ENCODE measurements around the gene GSC2. TPM values are rescaled to one million over a fixed set of nuclear protein-coding genes. Genes with fewer than 3 reads are reported as not detected.
"Not testable (repeated sequence)": the region's sequence is repeated elsewhere in the genome, so short reads cannot be mapped to it uniquely, and the experiment has no call there.

GSC2 gene
- polyA plus RNA-seq, 3 donors = not detected

DNA sequence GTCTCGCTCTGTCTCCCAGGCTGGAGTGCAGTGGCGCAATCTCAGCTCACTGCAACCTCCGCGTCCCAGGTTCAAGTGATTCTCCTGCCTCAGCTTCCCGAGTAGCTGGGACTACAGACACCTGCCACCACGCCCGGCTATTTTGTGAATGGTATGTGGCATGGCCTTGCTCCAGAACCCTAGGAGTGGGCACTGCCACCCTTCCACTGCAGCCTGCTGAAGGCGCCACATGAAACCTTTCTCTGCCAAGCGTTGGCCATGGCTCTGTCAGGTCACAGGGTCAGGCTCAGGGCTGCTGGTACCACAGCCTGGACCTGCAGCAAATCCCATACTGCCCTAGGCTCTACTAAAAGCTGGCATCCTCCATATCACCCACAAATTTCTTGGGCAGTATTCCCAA, 6.0 kb upstream of the GSC2 start:
- peaks cover 12 to 26% of the 10 kb centered on the region in 2 donors for H3K27me3 ChIP-seq (ENCODE audit: control insufficient read depth in 2 of 2, insufficient read depth in 2 of 2, low read length in 2 of 2)
- H3K4me1 Mint-ChIP-seq = peaks cover 24% of the 10 kb centered on the region
- H3K27me3 Mint-ChIP-seq (ENCODE audit: low read depth in 3 of 3) = peaks cover 31 to 44% (median 40%) of the 10 kb centered on the region in 3 donors

DNA sequence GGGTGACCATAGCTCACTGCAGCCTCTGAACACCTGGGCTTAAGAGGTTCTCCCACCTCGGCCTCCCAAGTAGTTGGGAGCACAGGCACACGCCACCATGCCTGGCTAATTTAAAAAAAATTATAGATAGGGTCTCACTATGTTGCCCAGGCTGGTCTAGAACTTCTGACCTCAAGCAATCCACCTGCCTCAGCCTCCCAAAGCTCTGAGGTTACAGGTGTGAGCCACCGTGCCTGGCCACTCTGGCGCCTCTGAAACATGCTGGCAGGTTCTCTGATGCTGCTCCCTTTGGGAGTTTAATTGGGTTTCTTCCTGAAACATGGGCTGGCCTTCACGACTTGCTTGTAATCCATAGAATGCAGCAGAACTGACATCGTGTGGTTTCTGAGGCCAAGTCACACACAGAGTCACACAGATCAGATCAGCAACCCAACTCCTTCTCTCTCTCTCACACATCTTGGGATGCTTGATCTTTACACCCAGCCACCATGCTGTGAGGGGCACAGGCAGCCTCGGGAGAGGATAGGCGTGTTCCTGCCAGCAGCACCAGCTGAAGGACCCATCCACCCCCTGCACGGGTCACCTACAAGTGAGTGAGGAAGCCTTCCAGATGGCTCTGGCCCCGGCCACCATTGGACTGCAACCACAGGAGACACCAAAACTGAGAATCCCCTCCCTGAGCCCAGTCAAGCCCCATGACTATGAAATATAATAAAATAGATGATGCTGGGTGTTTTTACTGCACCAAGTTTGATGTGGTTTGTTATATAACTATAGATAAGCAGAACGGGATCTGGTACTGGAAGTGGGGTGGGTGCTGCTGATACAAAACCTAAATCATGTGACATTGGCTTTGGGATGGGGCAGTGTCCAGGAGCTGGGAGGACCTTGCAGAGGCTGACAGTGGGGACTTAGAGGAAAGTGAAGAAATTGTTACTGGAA, 3.1 kb upstream of the GSC2 start:
- Histone ChIP-seq H3K4me1 (ENCODE audit: control insufficient read depth in 1 of 2, insufficient read depth in 2 of 2, low read length in 2 of 2) (peaks cover 6 to 10% of the 10 kb centered on the region in 2 donors), H3K4me2 (replicated peaks; ENCODE audit: extremely low read depth, low read length, poor library complexity, severe bottlenecking) (no peak overlapping the region), H3K27ac (ENCODE audit: low read depth in 1 of 2, low read length in 2 of 2) (no peak overlapping the region), H3K4me3 (replicated peaks in 1 of 3; ENCODE audit: low read depth in 2 of 3, low read length in 3 of 3) (no peak overlapping the region), H3K36me3 (replicated peaks in 1 of 2; ENCODE audit: control insufficient read depth in 1 of 2, insufficient read depth in 2 of 2, low read length in 2 of 2) (no peaks in the 10 kb centered on the region), H3K27me3 (ENCODE audit: control insufficient read depth in 2 of 2, insufficient read depth in 2 of 2, low read length in 2 of 2) (peaks cover 27 to 47% of the 10 kb centered on the region in 2 donors), H3K9ac (ENCODE audit: insufficient read depth, low read length, poor library complexity, severe bottlenecking) (no peak overlapping the region), H3K9me3 (replicated peaks in 1 of 2; ENCODE audit: control insufficient read depth in 1 of 2, insufficient read depth in 1 of 2, low read length in 2 of 2) (peaks cover 10 to 13% of the 10 kb centered on the region in 2 donors), H3K79me2 (ENCODE audit: insufficient read depth, low read length) (no peaks in the 10 kb centered on the region), H2AFZ (ENCODE audit: insufficient read depth, low read depth, low read length, poor library complexity, severe bottlenecking) (no peak overlapping the region), H4K20me1 (ENCODE audit: insufficient read depth, low read length) (no peaks in the 10 kb centered on the region)
- H3K27me3 Mint-ChIP-seq (ENCODE audit: low read depth in 3 of 3) = peaks cover 49 to 63% (median 54%) of the 10 kb centered on the region in 3 donors
- H3K4me1 Mint-ChIP-seq = peaks cover 8% of the 10 kb centered on the region
- TF ChIP-seq, protein P1, sequence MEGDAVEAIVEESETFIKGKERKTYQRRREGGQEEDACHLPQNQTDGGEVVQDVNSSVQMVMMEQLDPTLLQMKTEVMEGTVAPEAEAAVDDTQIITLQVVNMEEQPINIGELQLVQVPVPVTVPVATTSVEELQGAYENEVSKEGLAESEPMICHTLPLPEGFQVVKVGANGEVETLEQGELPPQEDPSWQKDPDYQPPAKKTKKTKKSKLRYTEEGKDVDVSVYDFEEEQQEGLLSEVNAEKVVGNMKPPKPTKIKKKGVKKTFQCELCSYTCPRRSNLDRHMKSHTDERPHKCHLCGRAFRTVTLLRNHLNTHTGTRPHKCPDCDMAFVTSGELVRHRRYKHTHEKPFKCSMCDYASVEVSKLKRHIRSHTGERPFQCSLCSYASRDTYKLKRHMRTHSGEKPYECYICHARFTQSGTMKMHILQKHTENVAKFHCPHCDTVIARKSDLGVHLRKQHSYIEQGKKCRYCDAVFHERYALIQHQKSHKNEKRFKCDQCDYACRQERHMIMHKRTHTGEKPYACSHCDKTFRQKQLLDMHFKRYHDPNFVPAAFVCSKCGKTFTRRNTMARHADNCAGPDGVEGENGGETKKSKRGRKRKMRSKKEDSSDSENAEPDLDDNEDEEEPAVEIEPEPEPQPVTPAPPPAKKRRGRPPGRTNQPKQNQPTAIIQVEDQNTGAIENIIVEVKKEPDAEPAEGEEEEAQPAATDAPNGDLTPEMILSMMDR (IDR thresholded peaks at IDR 0.05) = no peak
- peaks cover 0 to 10% of the 10 kb centered on the region in 2 donors for H3K36me3 Mint-ChIP-seq
- DNase-seq = no peak
- peak overlapping the region in 1 of 2 donors; percentile 51 for H3K4me3 Mint-ChIP-seq
- 43% methylated on average over 5 of the region's 11 CpGs for WGBS (ENCODE audit: insufficient coverage)
- H3K27ac Mint-ChIP-seq = no peak overlapping the region
- intact Hi-C loops (cut with micrococcal nuclease) = no loop called here
- peaks cover 0 to 14% (median 12%) of the 10 kb centered on the region in 7 donors for H3K9me3 Mint-ChIP-seq

More for the DNA sequence above, 6.0 kb upstream of the GSC2 start:
- H2AFZ ChIP-seq (ENCODE audit: insufficient read depth, low read depth, low read length, poor library complexity, severe bottlenecking); H3K27ac Mint-ChIP-seq; H3K36me3 ChIP-seq (replicated peaks in 1 of 2; ENCODE audit: control insufficient read depth in 1 of 2, insufficient read depth in 2 of 2, low read length in 2 of 2); H3K27ac ChIP-seq (ENCODE audit: low read depth in 1 of 2, low read length in 2 of 2); H3K4me2 ChIP-seq (replicated peaks; ENCODE audit: extremely low read depth, low read length, poor library complexity, severe bottlenecking); H3K9me3 ChIP-seq (replicated peaks in 1 of 2; ENCODE audit: control insufficient read depth in 1 of 2, insufficient read depth in 1 of 2, low read length in 2 of 2); H3K79me2 ChIP-seq (ENCODE audit: insufficient read depth, low read length); H3K9ac ChIP-seq (ENCODE audit: insufficient read depth, low read length, poor library complexity, severe bottlenecking); H4K20me1 ChIP-seq (ENCODE audit: insufficient read depth, low read length); DNase-seq; H3K4me3 Mint-ChIP-seq; intact Hi-C loops (cut with micrococcal nuclease); H3K36me3 Mint-ChIP-seq; H3K4me3 ChIP-seq (replicated peaks in 1 of 3; ENCODE audit: low read depth in 2 of 3, low read length in 3 of 3): not testable (repeated sequence)
- peaks cover 9 to 18% of the 10 kb centered on the region in 2 donors for H3K4me1 ChIP-seq (ENCODE audit: control insufficient read depth in 1 of 2, insufficient read depth in 2 of 2, low read length in 2 of 2)
- peaks cover 0 to 13% (median 9%) of the 10 kb centered on the region in 7 donors for H3K9me3 Mint-ChIP-seq
- WGBS (ENCODE audit: insufficient coverage) = 92% methylated on average over 9 of the region's 9 CpGs
